NCI-H82 (cell line): ENCODE data around the gene AMELX.

Experiments used
- DNase-seq: peaks from one replicate; lab custom pipeline; 2025; lab: John Stamatoyannopoulos, UW

Gene AMELX

DNA sequence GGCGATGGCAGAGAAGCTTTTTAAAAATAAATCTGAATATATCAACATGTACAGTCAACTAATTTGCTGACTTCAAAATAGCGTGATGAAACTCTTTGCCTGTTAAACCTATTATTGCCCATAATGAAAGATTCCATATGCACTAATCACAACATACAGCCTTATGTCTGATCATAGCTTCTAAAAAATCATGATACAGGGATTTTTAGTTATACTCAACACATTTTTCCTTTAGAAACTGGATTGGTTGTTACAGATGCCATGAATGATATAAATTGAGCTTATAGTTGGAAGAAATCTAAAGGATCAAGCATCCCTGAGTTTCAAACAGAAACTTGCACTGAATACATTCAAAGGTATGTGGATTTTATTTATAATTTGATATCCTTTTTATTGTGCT, at the start of gene AMELX:
Gene AMELX, plus strand, starts transcription at position 301 of the 400 bp plus-strand sequence. CDS start 1,376 bp downstream, outside the sequence.
- DNase-seq = no peak

DNA sequence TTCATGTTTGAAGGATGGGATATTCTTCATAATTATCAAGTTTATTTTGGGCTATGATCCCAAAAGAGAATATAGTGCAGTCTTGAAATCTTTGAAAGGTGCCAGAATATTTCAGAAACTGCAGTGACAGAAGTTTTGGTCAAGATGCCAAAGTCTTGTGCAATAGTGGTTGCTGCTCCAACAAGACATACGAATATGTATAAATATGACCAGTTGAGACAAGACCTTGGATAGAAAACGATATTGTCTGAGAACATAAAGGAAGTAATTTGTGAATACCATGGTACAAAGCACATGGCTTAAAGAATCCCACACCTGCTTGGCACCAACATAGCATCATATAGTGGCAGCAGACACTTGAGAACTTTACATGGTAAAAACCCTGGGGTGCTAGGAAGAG, 48.6 kb upstream of the AMELX start:
- no peak for DNase-seq

DNA sequence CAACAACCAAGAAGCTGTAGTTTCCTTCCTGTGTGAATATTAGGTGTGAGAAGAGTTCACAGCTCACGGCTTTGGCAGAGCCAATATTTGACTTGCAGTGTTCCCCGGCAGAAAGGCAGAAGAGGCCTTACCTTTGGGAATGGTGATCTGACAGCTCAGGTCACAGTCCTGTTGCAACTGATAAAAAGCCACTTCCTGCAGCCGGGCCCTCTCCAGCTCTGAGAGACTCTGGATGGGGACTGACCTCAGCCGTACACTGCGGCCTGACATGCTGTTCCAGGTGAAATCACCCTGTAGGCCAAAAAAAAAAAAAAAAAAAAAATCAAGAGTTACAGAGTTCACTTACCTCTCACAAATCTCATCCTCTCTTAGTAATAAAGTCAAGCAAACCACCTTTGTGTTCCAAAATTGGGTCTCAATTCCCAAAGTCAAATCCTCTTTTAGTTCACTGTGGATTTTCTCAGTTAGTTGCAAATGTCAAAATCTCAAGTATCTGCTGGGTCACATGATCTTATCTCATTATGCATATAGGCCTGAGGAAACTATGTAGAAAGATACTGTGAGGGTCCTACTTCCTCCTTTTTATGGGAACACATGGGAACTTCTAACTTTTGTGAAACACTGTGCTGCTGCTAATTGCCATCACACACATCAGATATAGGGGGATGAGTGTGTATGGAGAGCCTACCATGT, 38.6 kb upstream of the AMELX start:
- no peak for DNase-seq

- no peak for DNase-seq
These were observed 35.9 kb upstream of the AMELX start for GRCh38 chrX:11257290-11257689.

- no peak for DNase-seq
These were observed 35.5 kb upstream of the AMELX start for GRCh38 chrX:11257711-11258110.

GRCh38 chrX:11259437-11259836, 33.8 kb upstream of the AMELX start:
- DNase-seq = no peak

- DNase-seq = no peak
These were observed 32.0 kb upstream of the AMELX start for GRCh38 chrX:11261260-11261659.

DNA sequence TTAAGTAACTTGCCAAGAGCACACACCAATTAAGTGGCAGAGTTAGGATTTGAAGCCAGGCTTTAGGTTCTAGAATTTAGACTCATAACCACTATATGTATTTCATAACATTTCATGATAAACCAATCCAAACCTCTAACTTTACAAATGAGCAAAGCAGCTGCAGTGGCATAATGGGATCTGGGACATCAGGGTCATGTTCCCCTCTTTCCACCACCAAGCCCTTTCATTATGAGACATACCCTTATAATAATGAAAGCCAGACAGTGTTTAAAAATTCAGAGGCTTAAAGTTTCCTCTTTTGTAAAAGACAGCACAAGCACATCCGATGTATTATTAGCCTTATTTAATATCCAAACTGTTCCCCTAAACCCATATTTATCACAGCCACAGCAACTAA, 28.3 kb upstream of the AMELX start:
- DNase-seq = no peak

- DNase-seq = no peak
These were observed 27.9 kb upstream of the AMELX start for GRCh38 chrX:11265352-11265751.

- DNase-seq = no peak
These were observed 26.6 kb upstream of the AMELX start for GRCh38 chrX:11266573-11267003.

GRCh38 chrX:11267425-11267824, 25.8 kb upstream of the AMELX start:
- DNase-seq = no peak

GRCh38 chrX:11269006-11269405, 24.2 kb upstream of the AMELX start:
- no peak for DNase-seq

- DNase-seq = no peak
These were observed 23.2 kb upstream of the AMELX start for GRCh38 chrX:11269996-11270395.

DNA sequence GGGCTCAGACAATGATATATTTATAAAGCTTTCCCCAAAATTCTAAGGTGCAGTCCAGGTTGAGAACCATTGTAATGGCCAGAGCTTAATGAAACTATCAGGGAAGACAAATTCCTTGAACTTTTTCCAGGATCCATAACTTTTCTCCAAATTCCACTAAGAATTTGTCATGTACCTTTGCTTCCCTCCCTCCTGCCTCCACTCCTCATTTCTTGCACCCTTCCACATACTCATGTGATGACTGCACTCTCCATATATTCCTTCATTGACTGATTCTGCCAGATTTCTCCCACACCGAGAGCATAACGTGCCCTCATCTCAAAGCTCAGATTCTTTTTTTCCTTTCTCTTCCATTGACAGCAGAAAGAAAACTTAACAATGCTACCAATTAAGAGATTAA, 20.9 kb upstream of the AMELX start:
- no peak for DNase-seq

- no peak for DNase-seq
These were observed 20.4 kb upstream of the AMELX start for GRCh38 chrX:11272863-11273262.

- no peak for DNase-seq
These were observed 19.7 kb upstream of the AMELX start for GRCh38 chrX:11273544-11273943.

DNA sequence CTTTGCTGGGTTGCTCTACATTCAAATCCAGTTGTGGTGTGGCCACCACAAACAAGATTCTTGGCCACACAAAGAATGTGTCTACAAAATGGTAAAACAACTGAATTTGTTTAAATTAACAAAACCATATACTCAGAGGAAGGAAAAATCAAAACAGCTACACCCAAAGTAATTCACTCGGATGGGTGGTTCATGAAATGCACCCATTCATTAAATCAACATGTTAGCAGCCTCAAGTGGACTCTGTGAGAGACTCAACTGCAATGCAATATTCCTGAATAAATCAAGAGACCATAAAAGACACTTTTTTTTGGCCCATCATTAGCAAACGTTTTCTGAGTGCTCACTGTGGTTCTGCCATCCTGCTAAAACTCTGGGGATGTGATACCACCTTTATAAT, 11.2 kb upstream of the AMELX start:
- DNase-seq = no peak

DNA sequence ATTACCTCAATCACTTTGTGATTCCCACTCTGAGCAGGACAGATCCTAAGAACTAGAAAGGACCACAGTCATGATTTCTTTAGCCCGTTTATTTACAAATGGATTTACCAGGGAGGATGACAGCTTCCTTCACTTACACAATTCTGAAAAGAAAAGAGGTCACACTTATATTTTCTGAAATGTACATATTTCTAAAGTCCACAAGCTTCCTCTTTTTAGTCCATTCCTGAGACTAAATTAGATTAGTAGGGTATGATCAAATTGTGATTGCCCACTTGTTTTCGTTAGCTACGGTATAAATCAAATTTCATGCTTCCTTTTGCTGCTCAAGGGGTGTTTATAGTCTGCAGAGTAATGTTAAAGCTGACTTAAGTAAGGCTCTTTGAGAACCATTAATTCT, 7.6 kb upstream of the AMELX start:
- no peak for DNase-seq

GRCh38 chrX:11287505-11287904, 5.7 kb upstream of the AMELX start:
- DNase-seq = peak; percentile 8

DNA sequence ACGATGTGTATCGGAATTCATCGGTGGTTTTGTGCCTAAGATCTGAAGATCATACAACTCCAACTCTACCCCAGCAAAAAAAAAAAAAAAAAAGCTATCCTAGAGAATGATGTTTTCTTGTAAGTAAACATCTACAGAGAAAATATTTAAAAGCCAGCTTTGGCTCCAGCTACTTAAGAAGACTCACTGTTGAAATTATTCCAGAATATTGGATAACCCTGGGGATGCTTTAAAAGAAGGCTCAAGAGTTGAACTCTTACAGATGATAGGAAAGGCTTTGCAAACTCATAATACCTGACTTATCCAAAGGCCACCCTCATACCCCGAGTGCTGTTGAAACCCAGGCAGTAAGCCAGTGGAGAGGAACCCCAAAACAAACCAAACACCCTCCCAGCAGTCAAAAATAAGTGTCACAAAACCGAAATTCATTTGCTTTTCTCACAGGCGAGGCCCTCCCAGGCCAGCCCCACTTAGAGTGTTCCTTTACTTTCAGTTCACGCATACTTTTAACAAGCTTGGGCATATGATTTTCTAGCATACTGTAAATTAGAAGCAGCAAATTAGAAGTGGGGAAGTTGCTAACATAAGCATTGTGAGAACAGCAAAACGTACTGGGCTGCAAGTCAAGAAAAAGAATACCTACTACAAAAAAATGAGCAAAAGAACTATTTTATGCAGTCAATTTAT, 2.7 kb upstream of the AMELX start:
- DNase-seq = no peak

DNA sequence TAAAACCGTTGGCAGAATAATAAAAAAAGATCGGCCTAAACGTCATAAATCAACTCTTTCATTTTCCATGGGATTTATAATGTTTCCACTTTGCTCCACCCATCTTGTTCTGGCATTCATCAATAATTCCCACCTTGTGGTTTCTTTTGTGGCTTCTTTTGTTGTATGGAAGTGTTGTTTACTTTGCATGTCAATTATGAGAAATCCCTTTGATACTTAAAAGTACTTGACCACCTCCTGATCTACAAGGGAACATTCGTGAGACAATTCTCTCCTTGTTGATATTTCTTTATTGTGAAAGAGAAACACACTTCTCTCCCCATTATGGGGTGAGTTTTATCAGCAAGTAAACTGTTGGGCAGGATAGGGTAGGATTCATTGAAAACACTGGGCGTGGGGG, 2.8 kb downstream of the AMELX start:
- no peak for DNase-seq

- no peak for DNase-seq
These were observed 5.4 kb downstream of the AMELX start for GRCh38 chrX:11298600-11298999.

- DNase-seq = no peak
These were observed 11.6 kb downstream of the AMELX start for GRCh38 chrX:11304829-11305228.

- no peak for DNase-seq
These were observed 12.4 kb downstream of the AMELX start for GRCh38 chrX:11305641-11306040.
